ENCODE results near the gene DCTN1.

GRCh38 chr2:74328573-74328972, 51.5 kb downstream of the DCTN1 start:
- TF ChIP-seq CTCF (IDR thresholded peaks at IDR 0.05) (no peak), POLR2A (IDR thresholded peaks at IDR 0.05) (no peak), POLR2AphosphoS5 (IDR thresholded peaks at IDR 0.05) (no peak)
